Activated CD4-positive, alpha-beta T cell treated with anti-CD3 and anti-CD28 coated beads, Interleukin-2, Interleukin-6, amounts not matched to agents 100 ng/mL and 50 ng/mL, durations not matched to agents 16 hours and 8 hours (primary cell): Measurements from ENCODE around the gene RARS2.
A peak's percentile ranks its signal among the peaks of the same experiment; 100 is the strongest.
"Not testable (repeated sequence)": the region's sequence is repeated elsewhere in the genome, so short reads cannot be mapped to it uniquely, and the experiment has no call there.

Source experiments
- DNase-seq: peaks from one replicate; pipeline ENCODE4 v3.0.0-alpha.2; 2020

Gene RARS2, protein sequence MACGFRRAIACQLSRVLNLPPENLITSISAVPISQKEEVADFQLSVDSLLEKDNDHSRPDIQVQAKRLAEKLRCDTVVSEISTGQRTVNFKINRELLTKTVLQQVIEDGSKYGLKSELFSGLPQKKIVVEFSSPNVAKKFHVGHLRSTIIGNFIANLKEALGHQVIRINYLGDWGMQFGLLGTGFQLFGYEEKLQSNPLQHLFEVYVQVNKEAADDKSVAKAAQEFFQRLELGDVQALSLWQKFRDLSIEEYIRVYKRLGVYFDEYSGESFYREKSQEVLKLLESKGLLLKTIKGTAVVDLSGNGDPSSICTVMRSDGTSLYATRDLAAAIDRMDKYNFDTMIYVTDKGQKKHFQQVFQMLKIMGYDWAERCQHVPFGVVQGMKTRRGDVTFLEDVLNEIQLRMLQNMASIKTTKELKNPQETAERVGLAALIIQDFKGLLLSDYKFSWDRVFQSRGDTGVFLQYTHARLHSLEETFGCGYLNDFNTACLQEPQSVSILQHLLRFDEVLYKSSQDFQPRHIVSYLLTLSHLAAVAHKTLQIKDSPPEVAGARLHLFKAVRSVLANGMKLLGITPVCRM

DNA sequence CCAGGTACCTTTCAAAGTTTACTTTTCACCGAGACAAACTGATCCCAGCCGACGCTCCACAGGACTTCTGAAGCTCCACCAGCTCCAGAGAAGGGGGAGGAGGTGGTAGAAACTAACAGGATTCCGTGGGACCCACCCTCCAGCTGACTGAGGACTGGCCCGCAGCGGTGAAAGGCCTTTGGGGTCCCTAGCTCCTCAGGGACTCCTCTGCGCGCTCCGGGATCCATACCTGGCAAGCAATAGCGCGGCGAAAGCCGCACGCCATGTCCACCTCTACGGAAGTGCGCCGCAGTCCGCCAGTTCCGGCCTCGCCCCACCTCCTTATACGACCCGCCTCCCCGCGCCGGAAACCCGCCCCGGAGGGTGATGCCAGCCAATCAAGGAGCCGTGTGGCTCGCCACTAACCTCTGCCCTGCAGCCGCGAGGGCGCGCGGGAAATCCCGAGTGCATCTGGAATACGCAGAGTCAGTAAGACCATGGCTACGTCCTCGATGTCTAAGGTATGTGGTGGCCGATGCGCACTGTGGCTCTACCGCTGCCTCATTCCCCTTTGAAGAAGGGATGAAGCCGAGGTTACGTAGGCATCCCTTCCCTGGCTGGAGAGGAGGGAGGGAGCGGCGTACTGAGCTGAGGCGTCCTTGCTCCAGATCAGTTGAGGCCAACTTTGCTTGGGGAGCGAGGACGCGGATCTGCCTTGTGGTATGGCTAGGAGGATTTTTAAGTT is at the start of gene RARS2, which contains the start of gene ORC3:
TSS of gene RARS2 (minus strand) at position 295 of the 724 bp plus-strand sequence. CDS start at position 265, 30 bp downstream.
TSS of gene ORC3 (plus strand) at position 443 of the 724 bp plus-strand sequence. CDS start at position 477, 34 bp downstream.
- peak; percentile 98 for DNase-seq

DNA sequence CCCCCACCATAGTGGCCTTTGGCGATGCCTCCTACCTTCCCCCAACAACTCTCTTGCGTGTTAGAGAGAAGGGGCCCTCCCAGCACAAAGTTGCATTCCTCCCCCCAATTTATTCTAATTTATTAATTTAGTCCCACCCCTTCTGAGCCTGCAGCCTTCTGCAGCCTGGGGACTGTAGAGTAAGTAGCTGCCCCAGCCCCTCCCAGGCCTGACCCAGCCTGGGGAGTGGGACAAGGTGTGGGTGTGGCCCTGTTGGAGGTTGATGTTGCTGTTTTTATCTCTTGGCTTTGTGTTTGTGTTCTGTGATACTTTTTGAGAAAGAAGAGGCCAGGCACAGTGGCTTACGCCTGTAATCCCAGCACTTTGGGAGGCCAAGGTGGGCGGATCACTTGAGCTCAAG is 49.6 kb upstream of the RARS2 start:
- DNase-seq, result no peak

DNA sequence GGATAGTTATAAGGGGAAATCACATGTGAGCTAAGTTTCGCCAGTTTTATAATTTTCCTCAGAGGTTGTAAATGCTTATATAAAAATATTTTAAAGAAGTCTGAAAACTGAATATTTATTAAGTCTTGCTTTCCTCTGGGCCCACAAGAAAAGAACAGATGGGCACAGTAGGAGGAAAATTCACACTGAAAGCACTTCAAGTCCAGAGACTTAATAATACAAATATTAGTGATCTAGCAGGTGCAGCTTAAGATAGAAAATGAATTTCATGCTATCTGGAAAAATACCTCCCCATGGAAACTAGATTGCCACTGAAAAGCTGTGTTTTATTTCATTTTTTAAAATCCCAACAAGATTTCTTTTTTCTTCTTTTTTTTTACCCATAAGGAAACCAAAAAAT is 47.3 kb upstream of the RARS2 start:
- DNase-seq, result no peak

DNA sequence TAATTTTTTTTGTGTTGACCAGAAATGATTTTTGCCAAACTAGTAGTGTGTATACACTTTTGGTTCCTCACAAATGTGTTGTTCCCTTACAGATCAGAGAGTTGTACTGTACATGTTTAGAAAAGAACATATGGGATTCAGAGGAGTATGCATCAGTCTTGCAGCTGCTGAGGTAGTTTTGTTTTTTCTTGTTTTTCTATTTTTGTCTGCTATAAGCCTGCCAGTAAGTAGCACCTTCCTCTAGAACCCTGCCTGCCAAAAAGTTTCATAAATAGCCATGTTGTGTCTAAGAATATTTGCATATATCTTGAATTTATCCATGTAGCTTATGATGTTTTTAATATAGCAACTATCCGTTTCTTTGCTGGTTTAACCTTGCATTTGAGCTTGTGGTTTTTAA is 46.5 kb upstream of the RARS2 start:
- DNase-seq, result no peak

DNA sequence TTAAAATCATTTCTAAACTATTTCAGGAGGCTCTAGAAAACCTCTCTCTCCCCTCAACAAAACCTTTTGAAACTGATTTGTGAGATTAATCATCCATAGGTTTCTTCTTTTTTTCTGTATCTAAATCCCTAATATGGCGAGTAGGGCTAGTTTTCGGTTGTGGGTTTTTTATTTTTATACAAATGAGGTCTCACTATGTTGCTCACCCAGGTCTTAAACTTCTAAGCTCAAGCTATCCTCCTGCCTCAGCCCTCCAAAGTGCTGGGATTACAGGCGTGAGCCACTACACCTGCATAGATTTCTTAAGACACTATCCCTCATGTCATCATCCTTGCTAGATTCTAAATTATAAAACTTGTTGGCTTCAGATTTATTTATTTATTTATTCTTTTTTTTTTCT is 44.1 kb upstream of the RARS2 start:
- no peak for DNase-seq

DNA sequence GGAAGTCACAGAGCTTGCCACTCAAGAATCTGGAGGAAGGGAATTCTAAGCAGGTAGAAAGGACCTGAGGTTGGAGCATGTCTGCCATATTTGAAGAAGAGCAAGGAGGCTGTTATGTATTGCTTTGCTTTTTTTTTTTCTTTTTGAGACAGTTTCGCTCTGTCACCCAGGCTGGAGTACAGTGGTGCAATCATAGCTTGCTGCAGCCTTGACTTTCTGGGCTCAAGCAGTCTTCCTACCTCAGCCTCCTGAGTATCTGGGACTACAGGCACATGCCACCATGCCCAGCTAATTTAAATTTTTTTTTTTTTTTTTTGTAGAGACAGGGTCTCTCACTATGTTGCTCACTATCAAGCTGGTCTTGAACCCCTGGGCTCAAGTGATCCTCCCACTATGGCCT is 41.0 kb upstream of the RARS2 start:
- no peak for DNase-seq

DNA sequence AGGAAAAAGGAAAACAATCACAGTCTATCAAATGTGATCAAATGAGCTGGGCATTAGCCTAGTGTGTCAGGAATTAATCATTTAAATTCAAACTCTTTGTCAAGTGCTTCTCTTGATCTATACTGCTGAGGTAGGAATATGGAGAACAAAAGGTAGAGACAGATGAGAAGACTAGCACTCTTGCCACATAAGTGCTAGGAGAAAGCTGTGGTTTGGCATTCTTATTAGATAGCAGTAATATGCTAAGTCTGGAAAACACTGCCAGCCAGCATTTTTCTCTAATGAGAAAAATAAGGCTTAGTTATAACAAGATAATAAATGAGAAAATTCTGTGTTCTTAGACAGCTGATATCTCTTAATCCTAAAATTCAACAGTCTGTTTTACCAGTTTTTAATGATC is 39.1 kb upstream of the RARS2 start:
- DNase-seq, result no peak

DNA sequence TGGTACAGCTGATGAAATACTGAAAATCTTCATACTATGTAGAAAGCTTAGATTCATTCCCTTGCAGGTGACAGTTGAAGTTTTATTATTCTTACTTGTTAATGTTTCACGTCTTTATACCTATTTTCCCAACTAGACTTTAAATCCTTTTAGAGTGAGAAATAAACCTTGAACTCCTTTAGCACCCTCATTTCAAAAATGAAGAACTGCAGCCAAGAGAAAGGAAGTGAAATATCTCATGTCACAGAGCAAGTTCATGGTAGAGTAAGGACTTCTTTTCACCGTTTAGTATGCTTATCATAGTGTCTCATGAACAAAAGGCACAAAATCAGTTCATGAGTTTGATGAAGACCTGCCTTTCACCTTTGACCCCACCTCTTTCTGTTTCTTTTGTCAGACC is 38.6 kb upstream of the RARS2 start:
- no peak for DNase-seq

DNA sequence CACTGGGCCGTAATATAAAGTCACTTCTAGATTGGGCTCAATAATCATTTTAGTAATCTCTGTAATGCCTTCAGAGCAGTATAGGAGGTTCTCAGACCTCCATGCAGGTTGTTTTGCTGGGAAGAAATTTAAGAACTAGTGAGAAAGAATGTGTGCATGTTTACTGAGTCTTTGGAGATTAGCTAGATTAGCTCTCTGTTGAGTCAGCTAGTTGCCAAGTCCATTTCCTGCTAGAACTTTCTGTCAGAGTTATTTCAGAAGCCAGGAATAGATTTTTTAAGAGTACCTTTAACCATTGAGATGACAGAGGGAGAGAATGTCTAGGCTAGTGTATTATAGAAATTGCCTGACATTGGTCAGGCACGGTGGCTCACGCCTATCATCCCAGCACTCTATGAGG is 33.5 kb upstream of the RARS2 start:
- no peak for DNase-seq

DNA sequence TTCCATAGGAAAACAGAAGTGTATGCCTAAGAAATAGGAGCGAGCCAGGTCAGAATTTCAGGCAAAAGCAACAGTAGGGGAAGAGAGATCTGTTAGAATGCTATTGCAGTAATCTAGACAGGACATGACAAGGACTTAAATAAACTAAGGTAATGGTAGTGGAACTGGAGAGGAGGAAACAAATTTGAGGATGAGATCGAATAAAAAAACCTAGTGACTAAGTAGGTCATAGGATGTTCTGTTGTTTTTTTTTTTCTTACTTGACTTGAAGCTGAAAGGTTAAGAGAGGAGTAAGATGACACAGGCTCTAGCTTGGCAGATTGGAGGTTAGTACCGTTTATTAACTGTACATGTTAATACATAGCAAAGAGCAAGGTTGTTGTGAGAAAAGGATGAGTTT is 28.7 kb upstream of the RARS2 start:
- no peak for DNase-seq

DNA sequence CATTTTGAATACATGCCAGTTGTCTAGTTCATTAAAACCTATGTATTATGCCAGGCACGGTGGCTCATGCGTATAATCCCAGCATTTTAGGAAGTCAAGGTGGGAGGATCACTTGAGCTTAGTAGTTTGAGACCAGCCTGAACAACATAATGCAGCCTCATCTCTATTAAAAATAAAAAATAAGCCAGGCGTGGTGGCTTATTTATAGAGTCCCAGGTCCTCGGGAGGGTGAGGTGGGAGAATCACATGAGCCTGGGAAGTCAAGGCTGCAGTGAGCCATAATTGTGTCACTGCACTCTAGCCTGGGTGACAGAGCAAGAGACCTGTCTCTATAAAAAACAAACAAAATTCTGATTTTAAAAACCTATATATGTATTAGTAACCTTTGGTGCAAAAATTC is 27.6 kb upstream of the RARS2 start:
- no peak for DNase-seq

DNA sequence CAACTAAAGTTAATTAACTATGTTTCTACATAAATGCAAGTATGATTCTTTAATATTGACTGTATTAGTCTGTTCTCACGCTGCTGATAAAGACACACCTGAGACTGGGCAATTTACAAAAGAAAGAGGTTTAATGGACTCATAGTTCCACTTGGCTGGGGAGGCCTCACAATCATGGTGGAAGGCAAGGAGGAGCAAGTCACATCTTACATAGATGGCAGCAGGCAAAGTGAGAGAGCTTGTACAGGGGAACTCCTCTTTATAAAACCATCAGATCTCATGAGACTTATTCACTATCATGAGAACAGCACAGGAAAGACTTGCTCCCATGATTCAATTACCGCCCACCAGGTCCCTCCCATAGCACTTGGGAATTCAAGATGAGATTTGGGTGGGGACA is 23.2 kb upstream of the RARS2 start:
- DNase-seq, result not testable (repeated sequence)

DNA sequence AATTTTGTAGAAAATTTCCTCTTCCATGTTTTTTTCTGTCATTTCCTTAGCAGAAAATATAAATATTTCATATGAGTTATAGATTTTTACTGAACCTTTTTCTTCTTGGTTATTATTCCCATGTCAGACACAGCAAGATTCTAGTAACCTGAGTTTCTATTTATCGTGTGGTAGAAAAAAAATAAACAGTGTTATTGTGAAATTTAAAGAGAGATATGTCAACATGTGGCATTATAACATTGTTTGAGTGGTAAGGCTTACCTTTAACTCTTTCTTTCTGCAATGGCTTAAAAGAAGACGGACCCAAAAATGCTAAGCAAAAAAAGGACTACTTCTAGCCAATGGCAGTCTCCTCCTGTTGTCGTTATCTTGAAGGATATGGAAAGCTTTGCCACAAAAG is 19.0 kb upstream of the RARS2 start:
- DNase-seq, result no peak

DNA sequence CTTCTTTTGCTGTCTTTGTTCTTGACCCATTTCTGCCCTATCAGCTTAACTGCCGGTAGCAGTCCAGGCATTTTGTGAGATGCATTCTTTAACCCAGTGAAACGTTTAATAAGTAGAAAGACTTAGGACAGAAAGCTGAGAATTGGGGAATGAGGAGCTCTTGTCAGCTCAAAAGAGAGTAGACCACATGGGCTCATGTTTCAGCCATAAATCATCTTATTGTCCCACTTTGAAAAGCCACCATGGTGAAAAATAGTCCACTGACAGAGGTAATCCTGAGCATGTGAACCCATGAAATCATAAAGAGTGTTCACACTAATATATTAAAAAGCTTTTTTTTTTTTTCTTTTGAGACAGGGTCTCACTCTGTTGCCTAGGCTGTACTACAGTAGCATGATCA is 16.4 kb upstream of the RARS2 start:
- no peak for DNase-seq

DNA sequence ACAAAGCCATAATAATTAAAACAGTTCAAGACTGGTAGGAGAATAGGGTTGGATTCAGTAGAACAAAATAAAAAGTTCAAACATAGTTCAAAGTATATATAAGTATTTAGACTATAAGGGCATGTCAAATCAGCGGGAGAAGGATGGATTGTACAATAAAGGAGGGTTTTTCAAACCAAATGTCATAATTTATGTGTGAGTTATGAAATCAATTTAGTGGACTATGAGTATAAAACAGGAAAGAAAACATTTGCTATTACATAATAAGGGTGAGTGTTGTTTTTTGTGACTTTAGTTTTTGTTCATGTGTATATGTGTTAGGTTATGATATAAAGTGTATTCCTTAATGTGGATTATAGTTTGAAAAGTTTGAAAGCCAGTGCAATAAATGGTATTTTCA is 10.8 kb upstream of the RARS2 start:
- no peak for DNase-seq

DNA sequence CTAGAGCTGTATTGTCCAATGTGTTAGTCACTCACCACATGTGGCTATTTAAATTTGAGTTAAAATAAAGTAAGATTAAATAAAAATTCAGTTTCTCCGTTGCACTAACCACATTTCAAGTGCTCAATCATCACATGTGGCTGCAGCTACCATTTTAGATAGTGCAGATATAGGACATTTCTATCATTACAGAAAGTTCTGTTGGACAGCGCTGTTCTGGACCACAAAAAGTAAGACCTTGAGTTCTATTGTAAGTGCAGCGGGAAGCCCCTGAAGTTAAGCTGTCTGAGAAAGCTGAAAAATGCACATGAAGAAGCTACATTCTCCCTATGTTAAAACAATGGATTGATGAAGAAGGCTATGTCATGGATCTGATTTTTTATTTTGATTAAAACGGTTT is 1.2 kb upstream of the RARS2 start:
- DNase-seq, result no peak

DNA sequence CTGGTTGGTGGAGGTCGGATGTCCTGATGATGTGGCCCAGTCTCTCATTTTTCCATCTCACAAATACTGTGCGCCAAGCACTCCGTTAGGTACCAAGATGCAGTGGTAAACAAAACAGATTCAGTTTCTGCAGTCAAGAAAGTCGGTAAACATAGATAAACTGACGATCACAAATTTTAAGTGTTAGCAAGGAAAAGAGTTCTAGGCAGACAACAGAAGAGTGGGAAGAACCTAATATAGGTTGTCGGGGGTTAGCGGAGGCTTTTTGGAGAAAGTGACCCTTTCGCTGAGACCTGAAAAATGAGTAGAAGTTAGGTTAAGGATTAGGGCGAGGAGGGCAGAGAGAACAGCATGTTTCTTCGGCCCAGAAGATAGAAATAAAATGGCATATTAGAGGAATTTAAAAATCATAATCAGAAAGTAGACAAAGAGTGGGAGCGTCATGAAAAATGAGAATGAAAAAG is 662 bp upstream of the RARS2 start:
- no peak for DNase-seq

DNA sequence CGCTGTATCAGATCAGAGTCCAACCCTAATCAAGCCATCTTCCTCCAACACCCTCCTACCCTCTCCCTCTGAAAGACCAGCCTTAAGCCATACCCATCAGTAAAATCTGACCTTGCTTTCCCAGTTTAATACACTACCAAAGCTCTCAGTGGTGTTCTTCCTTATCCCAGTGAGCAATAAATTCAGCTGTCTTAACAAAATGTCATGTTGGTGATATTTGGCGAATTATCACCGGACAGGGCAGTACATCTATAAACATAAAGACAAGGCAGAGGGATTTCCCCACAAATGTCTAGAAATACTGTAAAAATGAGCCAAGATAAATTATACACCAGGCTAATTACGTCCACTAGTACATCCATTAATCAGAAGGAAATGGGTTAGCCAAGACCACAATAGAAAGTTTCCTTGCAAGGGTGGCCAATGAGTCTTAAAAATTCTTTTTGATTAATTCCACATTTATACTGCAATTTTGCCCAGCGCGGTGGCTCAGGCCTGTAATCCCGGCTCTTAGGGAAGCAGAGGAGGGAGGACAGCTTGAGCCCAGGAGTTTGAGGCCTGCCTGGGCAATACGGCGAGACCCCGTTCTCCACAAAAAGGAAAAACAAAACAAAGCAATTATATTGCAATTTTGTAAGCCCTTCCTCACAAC is 905 bp downstream of the RARS2 start:
- no peak for DNase-seq

DNA sequence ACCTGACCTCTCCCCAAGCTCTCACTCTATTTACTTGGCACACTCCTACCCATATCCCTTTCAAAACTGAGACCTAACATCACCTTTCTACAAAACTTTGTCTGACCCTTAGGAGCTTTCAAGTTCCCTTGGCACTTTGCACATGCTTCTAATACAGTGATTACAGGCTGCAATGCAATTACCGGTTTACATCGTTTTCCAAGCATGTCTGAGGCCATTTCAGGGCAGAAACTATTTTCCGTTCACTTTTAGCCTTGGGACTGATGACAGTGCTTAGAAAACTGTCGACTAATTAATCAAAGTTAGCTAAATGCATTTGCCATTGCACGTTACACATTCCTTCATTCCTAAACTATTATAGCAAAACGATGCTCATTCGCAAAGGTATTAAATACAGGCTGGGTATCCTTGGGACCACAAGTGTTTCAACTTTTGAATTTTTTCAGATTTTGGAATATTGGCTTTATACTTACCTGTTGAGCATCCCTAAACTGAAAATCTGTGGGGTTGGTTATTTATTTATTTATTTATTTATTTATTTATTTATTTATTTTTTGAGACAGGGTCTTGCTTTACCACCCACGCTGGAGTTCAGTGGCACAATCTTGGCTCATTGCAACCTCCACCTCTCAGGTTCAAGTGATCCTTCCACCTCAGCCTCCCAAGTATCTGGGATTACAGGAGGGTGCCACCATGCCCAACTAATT is 3.3 kb downstream of the RARS2 start:
- no peak for DNase-seq

DNA sequence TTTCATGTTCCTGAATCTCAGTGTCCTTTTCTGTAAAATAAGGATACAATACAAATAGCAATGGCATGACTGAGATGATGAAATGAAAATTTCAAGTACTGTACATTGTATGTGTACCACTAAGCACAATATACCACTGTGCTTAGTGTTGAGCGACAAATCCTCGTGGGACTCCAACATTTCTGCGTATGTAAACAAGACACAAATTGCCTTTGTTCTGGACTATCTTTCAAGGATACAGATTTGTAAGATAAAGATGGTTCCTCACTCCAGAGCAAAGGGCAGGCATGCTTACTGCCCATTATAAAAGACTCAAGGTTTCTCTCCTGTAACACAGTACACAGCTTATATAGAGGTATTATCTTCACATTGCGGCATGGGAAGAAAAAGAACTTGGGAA is 6.0 kb downstream of the RARS2 start:
- no peak for DNase-seq

DNA sequence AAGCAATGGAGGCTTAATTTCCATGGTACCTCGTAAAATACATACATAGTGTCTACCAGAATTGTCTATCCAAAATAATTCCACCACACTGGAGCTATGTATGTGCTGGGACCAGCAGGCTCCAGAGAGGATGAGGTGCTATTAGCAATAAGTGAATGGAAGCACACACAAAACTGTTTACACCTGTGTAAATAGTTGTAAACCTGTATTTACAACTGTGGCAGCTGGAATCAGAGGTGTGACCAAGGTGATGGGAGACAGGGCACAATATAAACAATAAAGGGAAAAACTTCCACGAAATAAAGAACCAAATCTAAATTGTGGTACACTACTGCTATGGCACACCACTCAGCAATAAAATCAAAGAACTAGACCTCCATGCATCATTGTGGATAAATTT is 14.4 kb downstream of the RARS2 start:
- DNase-seq, result no peak

DNA sequence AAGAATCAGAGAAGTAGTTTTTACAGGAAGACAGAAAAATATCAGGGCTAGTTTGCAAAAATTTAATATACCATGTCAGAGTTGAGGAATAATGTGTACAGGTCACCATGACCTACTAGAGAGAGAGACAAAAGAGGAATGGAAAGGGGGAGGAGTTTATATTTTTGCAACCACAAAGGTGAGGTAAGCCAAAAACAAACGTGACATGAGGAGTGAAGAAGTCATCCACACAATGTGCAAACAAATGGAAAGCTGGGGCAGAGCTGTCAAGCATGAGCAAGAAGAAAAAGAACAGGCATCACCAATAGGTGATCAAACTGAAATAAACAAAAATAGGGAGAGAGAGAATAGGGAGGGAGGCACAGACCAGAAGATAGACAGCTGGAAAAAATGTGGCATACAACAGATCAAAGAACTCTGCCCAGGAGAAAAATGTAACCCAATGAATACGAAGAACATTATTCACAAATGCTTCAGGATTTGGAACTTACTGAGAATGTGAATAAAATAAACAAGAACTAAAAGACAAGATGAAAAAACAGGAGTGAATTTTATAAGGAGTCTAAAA is 15.5 kb downstream of the RARS2 start:
- DNase-seq, result no peak
